Nephron progenitor cell (in vitro differentiated cells): Measurements from ENCODE around the gene C2orf81.
"Not testable (repeated sequence)": the region's sequence is repeated elsewhere in the genome, so short reads cannot be mapped to it uniquely, and the experiment has no call there.

ENCODE experiments used
- DNase-seq: peaks from one replicate; pipeline ENCODE4 v3.0.0; 2021
- H3K27ac Mint-ChIP-seq: 2 replicates; pipeline ENCODE4 v1.8.0; 2021; ENCODE audit warnings: mild to moderate bottlenecking, moderate library complexity, mixed read lengths
- H3K27me3 Mint-ChIP-seq: 2 replicates; pipeline ENCODE4 v1.8.0; 2021; ENCODE audit warnings: mild to moderate bottlenecking, low read depth, mixed read lengths; ENCODE audit not compliant: poor library complexity
- H3K36me3 Mint-ChIP-seq: 2 replicates; pipeline ENCODE4 v1.8.0; 2021; ENCODE audit warnings: low read depth, mixed read lengths
- H3K4me1 Mint-ChIP-seq: 2 replicates; pipeline ENCODE4 v1.8.0; 2021; ENCODE audit warnings: mixed read lengths
- H3K4me3 Mint-ChIP-seq: 2 replicates; pipeline ENCODE4 v1.8.0; 2021; ENCODE audit warnings: mild to moderate bottlenecking, moderate library complexity, mixed read lengths
- H3K9me3 Mint-ChIP-seq: 2 replicates; pipeline ENCODE4 v1.8.0; 2021; ENCODE audit warnings: mild to moderate bottlenecking, moderate library complexity, mixed read lengths
- TF ChIP-seq, protein P1 (sequence below): fragments of 200-600 bp; sonication (generic); IDR thresholded peaks from 2 replicates; pipeline ENCODE4 v1.5.0; 2021; ENCODE audit warnings: antibody characterized with exemption

Gene C2orf81

DNA sequence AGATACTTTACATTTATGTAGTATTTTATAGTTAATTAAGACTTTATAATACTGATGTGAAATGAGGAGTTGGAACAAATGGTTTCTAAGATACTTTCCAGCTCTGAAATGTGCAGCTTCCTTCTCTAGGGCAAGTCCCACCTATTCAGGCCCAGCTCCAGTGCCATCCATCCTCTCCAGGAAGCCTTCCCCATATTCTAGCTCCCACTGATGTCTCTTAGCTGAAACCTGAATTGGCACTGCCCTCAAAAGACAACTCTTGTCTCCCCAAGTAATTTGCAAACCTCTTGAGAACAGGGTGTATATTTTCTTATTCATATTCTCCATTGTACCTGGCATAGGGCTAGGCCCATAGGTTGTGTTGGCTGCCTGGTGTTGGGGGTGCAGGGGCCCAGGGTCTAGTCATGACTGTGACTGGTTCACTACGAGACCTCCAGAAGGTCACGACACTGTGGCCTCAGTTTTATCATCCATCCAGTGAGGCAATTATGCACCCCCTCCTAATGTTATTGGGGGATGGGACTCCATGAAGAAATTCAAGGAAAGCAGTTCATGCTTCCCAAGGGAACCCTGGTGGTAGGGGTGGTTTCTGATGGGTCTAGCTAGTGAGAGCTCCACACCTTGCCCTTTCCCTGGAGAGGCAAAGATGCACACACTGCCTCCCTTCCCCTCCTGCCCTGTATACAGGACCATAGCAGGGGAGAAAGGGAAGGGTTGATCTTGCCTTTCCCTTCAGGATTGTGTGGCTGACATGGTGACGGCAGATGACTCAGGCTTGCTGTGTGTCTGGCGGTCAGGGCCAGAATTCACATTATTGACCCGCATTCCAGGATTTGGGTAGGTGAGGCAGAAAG is 2.9 kb upstream of the C2orf81 start:
- Mint-ChIP-seq H3K27ac (peak overlapping the region; percentile 94), H3K9me3 (no peaks in the 10 kb centered on the region), H3K4me3 (peak overlapping the region; percentile 22), H3K36me3 (peaks cover 33% of the 10 kb centered on the region), H3K4me1 (peaks cover 45% of the 10 kb centered on the region), H3K27me3 (peaks cover 24% of the 10 kb centered on the region)
- DNase-seq = no peak
- TF ChIP-seq, protein P1, sequence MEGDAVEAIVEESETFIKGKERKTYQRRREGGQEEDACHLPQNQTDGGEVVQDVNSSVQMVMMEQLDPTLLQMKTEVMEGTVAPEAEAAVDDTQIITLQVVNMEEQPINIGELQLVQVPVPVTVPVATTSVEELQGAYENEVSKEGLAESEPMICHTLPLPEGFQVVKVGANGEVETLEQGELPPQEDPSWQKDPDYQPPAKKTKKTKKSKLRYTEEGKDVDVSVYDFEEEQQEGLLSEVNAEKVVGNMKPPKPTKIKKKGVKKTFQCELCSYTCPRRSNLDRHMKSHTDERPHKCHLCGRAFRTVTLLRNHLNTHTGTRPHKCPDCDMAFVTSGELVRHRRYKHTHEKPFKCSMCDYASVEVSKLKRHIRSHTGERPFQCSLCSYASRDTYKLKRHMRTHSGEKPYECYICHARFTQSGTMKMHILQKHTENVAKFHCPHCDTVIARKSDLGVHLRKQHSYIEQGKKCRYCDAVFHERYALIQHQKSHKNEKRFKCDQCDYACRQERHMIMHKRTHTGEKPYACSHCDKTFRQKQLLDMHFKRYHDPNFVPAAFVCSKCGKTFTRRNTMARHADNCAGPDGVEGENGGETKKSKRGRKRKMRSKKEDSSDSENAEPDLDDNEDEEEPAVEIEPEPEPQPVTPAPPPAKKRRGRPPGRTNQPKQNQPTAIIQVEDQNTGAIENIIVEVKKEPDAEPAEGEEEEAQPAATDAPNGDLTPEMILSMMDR = no peak

DNA sequence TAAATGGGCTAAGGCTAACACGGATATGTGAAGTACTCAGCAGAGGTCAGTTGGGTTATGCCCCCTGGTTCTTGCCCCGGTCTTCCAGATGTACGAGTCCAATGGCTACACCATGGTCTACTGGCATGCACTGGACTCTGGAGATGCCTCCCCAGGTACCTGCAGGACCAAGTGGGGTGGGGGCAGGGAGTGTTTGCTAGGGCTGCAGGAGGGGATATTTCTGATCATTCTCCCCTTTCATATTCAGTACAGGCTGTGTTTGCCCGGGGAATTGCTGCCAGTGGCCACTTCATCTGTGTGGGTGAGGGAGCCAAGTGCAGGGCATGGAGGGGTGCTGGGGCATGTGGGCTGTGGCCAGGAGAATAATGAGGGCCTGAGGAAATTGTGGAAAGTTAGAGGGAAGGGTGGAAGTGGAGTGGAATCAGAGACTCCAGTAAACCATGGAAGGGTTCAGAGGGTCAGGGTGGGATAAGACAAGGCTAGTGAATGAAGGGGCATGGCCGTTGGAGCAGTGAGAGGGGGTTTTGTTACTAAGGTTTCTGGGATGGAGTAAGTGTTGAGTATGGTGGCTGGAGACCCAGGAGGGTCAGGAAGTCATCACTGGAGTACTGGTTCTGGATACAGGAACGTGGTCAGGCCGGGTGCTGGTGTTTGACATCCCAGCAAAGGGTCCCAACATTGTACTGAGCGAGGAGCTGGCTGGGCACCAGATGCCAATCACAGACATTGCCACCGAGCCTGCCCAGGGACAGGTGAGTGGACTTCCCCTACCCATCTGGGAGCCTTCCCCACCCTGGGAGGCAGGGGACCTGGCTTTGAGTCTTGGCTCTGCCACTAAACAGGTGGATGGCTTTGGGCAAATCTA is 2.0 kb upstream of the C2orf81 start:
- DNase-seq = no peak
- H3K9me3 Mint-ChIP-seq = no peaks in the 10 kb centered on the region
- TF ChIP-seq, protein P1 = no peak
- peaks cover 45% of the 10 kb centered on the region for H3K4me1 Mint-ChIP-seq
- peak overlapping the region; percentile 95 for H3K4me3 Mint-ChIP-seq
- H3K36me3 Mint-ChIP-seq = peaks cover 24% of the 10 kb centered on the region
- peaks cover 23% of the 10 kb centered on the region for H3K27me3 Mint-ChIP-seq
- peak overlapping the region; percentile 92 for H3K27ac Mint-ChIP-seq

DNA sequence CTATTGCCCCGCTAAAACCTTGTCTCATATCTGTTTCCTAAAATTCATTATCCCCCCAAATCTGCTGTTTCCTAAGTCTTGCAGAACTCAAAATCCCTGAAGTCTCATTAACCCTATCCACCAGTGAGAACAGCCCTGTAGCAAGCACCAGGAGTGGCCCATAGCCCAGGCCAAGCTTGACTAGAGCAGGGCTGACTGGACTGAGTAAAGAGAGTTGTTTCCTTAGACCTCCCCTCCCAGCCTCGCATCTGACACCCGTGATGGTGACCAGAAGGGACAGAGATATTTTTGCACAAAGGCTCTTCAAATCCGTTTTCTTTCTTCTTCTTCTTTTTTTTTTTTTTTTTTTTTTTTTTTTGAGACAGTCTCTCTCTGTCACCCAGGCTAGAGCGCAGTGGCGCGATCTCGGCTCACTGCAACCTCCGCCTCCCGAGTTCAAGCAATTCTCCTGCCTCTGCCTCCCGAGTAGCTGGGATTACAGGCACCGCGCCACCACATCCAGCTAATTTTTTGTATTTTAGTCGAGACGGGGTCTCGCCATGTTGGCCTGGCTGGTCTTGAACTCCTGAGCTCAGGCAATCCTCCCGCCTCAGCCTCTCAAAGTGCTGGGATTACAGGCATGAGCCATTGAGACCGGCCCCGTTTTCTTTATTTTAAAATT is 846 bp downstream of the C2orf81 start:
- H3K27ac Mint-ChIP-seq, H3K9me3 Mint-ChIP-seq, DNase-seq: not testable (repeated sequence)
- peaks cover 21% of the 10 kb centered on the region for H3K27me3 Mint-ChIP-seq
- peak overlapping the region; percentile 95 for H3K4me3 Mint-ChIP-seq
- peaks cover 10% of the 10 kb centered on the region for H3K36me3 Mint-ChIP-seq
- peaks cover 49% of the 10 kb centered on the region for H3K4me1 Mint-ChIP-seq

DNA sequence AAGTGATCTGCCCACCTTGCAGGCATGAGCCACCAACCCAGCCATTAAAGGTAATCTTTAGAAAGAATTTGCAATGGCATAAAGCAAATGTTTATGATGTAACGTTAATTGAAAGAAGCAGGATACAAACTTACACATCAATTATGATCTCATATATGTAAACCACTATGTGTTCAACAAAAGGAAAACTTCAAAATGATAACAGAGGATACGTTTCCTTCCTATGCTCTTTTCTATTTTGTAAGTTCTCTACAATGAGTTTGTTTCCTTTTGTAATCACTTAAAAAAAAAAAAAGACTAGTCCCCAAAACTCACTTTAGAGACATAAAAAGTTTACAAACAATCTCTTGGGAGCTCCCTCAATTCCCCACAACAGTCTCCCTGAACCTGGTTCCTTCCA is 1.4 kb downstream of the C2orf81 start:
- Mint-ChIP-seq H3K27ac (no peak overlapping the region), H3K9me3 (no peaks in the 10 kb centered on the region), H3K36me3 (peaks cover 5% of the 10 kb centered on the region), H3K4me3 (peak overlapping the region; percentile 23), H3K4me1 (peaks cover 49% of the 10 kb centered on the region), H3K27me3 (peaks cover 21% of the 10 kb centered on the region)
- TF ChIP-seq, protein P1 = no peak
- no peak for DNase-seq

DNA sequence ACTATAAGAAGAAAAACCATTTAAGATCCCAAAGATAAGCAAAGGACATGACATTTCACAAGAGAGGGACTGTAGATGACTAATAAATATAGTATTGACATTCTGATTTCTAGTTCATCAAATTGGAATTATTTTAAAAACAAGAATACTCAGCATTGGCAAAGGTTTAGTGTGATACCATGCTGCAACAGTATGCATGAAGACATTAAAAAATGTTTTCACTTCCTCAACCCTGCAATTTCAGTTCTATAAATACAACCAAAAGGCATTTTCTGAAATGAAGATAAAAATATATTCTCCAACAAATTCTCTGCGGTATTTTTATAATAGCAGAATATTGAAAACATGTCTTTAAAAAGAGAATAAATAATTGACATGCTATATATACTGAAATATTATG is 2.1 kb downstream of the C2orf81 start:
- no peak for DNase-seq
- Mint-ChIP-seq H3K9me3 (no peaks in the 10 kb centered on the region), H3K27me3 (peaks cover 21% of the 10 kb centered on the region), H3K4me1 (peaks cover 43% of the 10 kb centered on the region), H3K36me3 (no peaks in the 10 kb centered on the region), H3K27ac (no peak overlapping the region), H3K4me3 (no peak overlapping the region)
- TF ChIP-seq, protein P1 = no peak

GRCh38 chr2:74418312-74418711 is 3.1 kb downstream of the C2orf81 start:
- Mint-ChIP-seq H3K4me1 (peaks cover 39% of the 10 kb centered on the region), H3K4me3 (no peak overlapping the region), H3K27me3 (peaks cover 19% of the 10 kb centered on the region), H3K9me3 (no peaks in the 10 kb centered on the region), H3K27ac (no peak overlapping the region), H3K36me3 (no peaks in the 10 kb centered on the region)
- TF ChIP-seq, protein P1 = no peak
- no peak for DNase-seq
